ENCODE measurements around the gene SIGLEC5. TPM values are rescaled to one million over a fixed set of nuclear protein-coding genes. Genes with fewer than 3 reads are reported as not detected.
A peak's percentile ranks its signal among the peaks of the same experiment; 100 is the strongest.

The SIGLEC5 gene
- total and polyA plus RNA-seq, 5 donors from 2014 or later = 0.16 TPM; not detected in 4

GRCh38 chr19:51586799-51587198 is 43.4 kb downstream of the SIGLEC5 start:
- ATAC-seq (ENCODE audit: low read depth in 2 of 2) (no peak), DNase-seq (no peak)
- H3K9me3 ChIP-seq (ENCODE audit: control insufficient read depth in 2 of 2, low read length in 2 of 2) = peaks cover 41 to 56% of the 10 kb centered on the region in 2 experiments
- H3K27ac Mint-ChIP-seq = no peak overlapping the region
- peaks cover 3 to 50% (median 24%) of the 10 kb centered on the region in 7 donors for H3K9me3 Mint-ChIP-seq
- H3K4me1 ChIP-seq (ENCODE audit: control insufficient read depth, insufficient read depth, low read length, poor library complexity, severe bottlenecking) = no peaks in the 10 kb centered on the region
- peaks cover 4% of the 10 kb centered on the region for H3K27me3 Mint-ChIP-seq
- H3K4me3 Mint-ChIP-seq = no peak overlapping the region
- no peaks in the 10 kb centered on the region for H3K27me3 ChIP-seq (ENCODE audit: control insufficient read depth, insufficient read depth, low read length)
- no peaks in the 10 kb centered on the region for H3K4me1 Mint-ChIP-seq
- H3K36me3 ChIP-seq (ENCODE audit: control insufficient read depth, insufficient read depth, low read length) = peaks cover 47% of the 10 kb centered on the region
- H3K36me3 Mint-ChIP-seq = peaks cover 51% of the 10 kb centered on the region
- no peak overlapping the region for H3K4me3 ChIP-seq (ENCODE audit: low read depth, low read length)
- H3K27ac ChIP-seq (ENCODE audit: insufficient read depth, low read length, poor library complexity, severe bottlenecking) = no peak overlapping the region

- no peaks in the 10 kb centered on the region for H3K4me1 ChIP-seq (ENCODE audit: control insufficient read depth, insufficient read depth, low read length, poor library complexity, severe bottlenecking)
- peaks cover 57% of the 10 kb centered on the region for H3K36me3 Mint-ChIP-seq
- DNase-seq (no peak), ATAC-seq (ENCODE audit: low read depth in 2 of 2) (no peak)
- H3K4me1 Mint-ChIP-seq = no peaks in the 10 kb centered on the region
- no peak overlapping the region for H3K27ac Mint-ChIP-seq
- H3K4me3 Mint-ChIP-seq = no peak overlapping the region
- H3K4me3 ChIP-seq (ENCODE audit: low read depth, low read length) = no peak overlapping the region
- no peaks in the 10 kb centered on the region for H3K27me3 ChIP-seq (ENCODE audit: control insufficient read depth, insufficient read depth, low read length)
- H3K9me3 ChIP-seq (ENCODE audit: control insufficient read depth in 2 of 2, low read length in 2 of 2) = peaks cover 41 to 56% of the 10 kb centered on the region in 2 experiments
- no peak overlapping the region for H3K27ac ChIP-seq (ENCODE audit: insufficient read depth, low read length, poor library complexity, severe bottlenecking)
- peaks cover 4% of the 10 kb centered on the region for H3K27me3 Mint-ChIP-seq
- peaks cover 5 to 53% (median 24%) of the 10 kb centered on the region in 7 donors for H3K9me3 Mint-ChIP-seq
- peaks cover 53% of the 10 kb centered on the region for H3K36me3 ChIP-seq (ENCODE audit: control insufficient read depth, insufficient read depth, low read length)
Observed at GRCh38 chr19:51586103-51586728, 44.0 kb downstream of the SIGLEC5 start.

- Histone ChIP-seq H3K4me3 (ENCODE audit: low read depth, low read length) (no peak overlapping the region), H3K27ac (ENCODE audit: insufficient read depth, low read length, poor library complexity, severe bottlenecking) (no peak overlapping the region), H3K4me1 (ENCODE audit: control insufficient read depth, insufficient read depth, low read length, poor library complexity, severe bottlenecking) (peaks cover 4% of the 10 kb centered on the region), H3K36me3 (ENCODE audit: control insufficient read depth, insufficient read depth, low read length) (peaks cover 36% of the 10 kb centered on the region), H3K27me3 (ENCODE audit: control insufficient read depth, insufficient read depth, low read length) (no peaks in the 10 kb centered on the region), H3K9me3 (ENCODE audit: control insufficient read depth in 2 of 2, low read length in 2 of 2) (no peaks in the 10 kb centered on the region)
- Mint-ChIP-seq H3K27ac (no peak overlapping the region), H3K4me3 (no peak overlapping the region), H3K36me3 (peaks cover 63% of the 10 kb centered on the region), H3K9me3 (peaks cover 0 to 11% (median 3%) of the 10 kb centered on the region in 7 donors), H3K27me3 (peaks cover 4% of the 10 kb centered on the region), H3K4me1 (peaks cover 7 to 42% (median 19%) of the 10 kb centered on the region in 4 donors)
- ATAC-seq (ENCODE audit: low read depth in 2 of 2) (no peak), DNase-seq (peak in 1 of 3 donors; percentile 23)
Observed at GRCh38 chr19:51576850-51577249, 53.4 kb downstream of the SIGLEC5 start.

- Mint-ChIP-seq H3K27ac (peak overlapping the region in 1 of 3 donors; percentile 38), H3K27me3 (peaks cover 7% of the 10 kb centered on the region), H3K36me3 (peaks cover 41% of the 10 kb centered on the region), H3K4me3 (peak overlapping the region in 3 of 4 donors; percentile 26 to 58 (median 41)), H3K9me3 (peaks cover 0 to 3% (median 0%) of the 10 kb centered on the region in 7 donors), H3K4me1 (peaks cover 17 to 55% (median 29%) of the 10 kb centered on the region in 4 donors)
- H3K27ac ChIP-seq (ENCODE audit: insufficient read depth, low read length, poor library complexity, severe bottlenecking) = no peak overlapping the region
- DNase-seq (no peak), ATAC-seq (ENCODE audit: low read depth in 2 of 2) (no peak)
- H3K9me3 ChIP-seq (ENCODE audit: control insufficient read depth in 2 of 2, low read length in 2 of 2) = no peaks in the 10 kb centered on the region
- peaks cover 17% of the 10 kb centered on the region for H3K4me1 ChIP-seq (ENCODE audit: control insufficient read depth, insufficient read depth, low read length, poor library complexity, severe bottlenecking)
- H3K36me3 ChIP-seq (ENCODE audit: control insufficient read depth, insufficient read depth, low read length) = peaks cover 19% of the 10 kb centered on the region
- no peak overlapping the region for H3K4me3 ChIP-seq (ENCODE audit: low read depth, low read length)
- peaks cover 2% of the 10 kb centered on the region for H3K27me3 ChIP-seq (ENCODE audit: control insufficient read depth, insufficient read depth, low read length)
Observed at GRCh38 chr19:51573331-51573730, 56.9 kb downstream of the SIGLEC5 start.

GRCh38 chr19:51572908-51573307 is 57.3 kb downstream of the SIGLEC5 start:
- Histone ChIP-seq H3K27me3 (ENCODE audit: control insufficient read depth, insufficient read depth, low read length) (peaks cover 3% of the 10 kb centered on the region), H3K36me3 (ENCODE audit: control insufficient read depth, insufficient read depth, low read length) (peaks cover 18% of the 10 kb centered on the region), H3K9me3 (ENCODE audit: control insufficient read depth in 2 of 2, low read length in 2 of 2) (no peaks in the 10 kb centered on the region), H3K27ac (ENCODE audit: insufficient read depth, low read length, poor library complexity, severe bottlenecking) (no peak overlapping the region), H3K4me1 (ENCODE audit: control insufficient read depth, insufficient read depth, low read length, poor library complexity, severe bottlenecking) (peaks cover 17% of the 10 kb centered on the region), H3K4me3 (ENCODE audit: low read depth, low read length) (no peak overlapping the region)
- Mint-ChIP-seq H3K27me3 (peaks cover 11% of the 10 kb centered on the region), H3K9me3 (peaks cover 0 to 3% (median 0%) of the 10 kb centered on the region in 7 donors), H3K4me3 (no peak overlapping the region), H3K27ac (peak overlapping the region in 1 of 3 donors; percentile 38), H3K4me1 (peaks cover 17 to 55% (median 30%) of the 10 kb centered on the region in 4 donors), H3K36me3 (peaks cover 41% of the 10 kb centered on the region)
- DNase-seq = no peak
- ATAC-seq (ENCODE audit: low read depth in 2 of 2) = no peak

- H3K4me3 ChIP-seq (ENCODE audit: low read depth, low read length) = peak overlapping the region; percentile 87
- H3K27me3 ChIP-seq (ENCODE audit: control insufficient read depth, insufficient read depth, low read length) = peaks cover 8% of the 10 kb centered on the region
- H3K4me3 Mint-ChIP-seq = peak overlapping the region; percentile 90 to 97 (median 96)
- no peak overlapping the region for H3K27ac ChIP-seq (ENCODE audit: insufficient read depth, low read length, poor library complexity, severe bottlenecking)
- H3K9me3 ChIP-seq (ENCODE audit: control insufficient read depth in 2 of 2, low read length in 2 of 2) = no peaks in the 10 kb centered on the region
- peaks cover 41% of the 10 kb centered on the region for H3K36me3 Mint-ChIP-seq
- peaks cover 18% of the 10 kb centered on the region for H3K36me3 ChIP-seq (ENCODE audit: control insufficient read depth, insufficient read depth, low read length)
- ATAC-seq (ENCODE audit: low read depth in 2 of 2) = no peak
- peaks cover 17% of the 10 kb centered on the region for H3K4me1 ChIP-seq (ENCODE audit: control insufficient read depth, insufficient read depth, low read length, poor library complexity, severe bottlenecking)
- peaks cover 15% of the 10 kb centered on the region for H3K27me3 Mint-ChIP-seq
- peak overlapping the region in 2 of 3 donors; percentile 20 to 55 for H3K27ac Mint-ChIP-seq
- H3K9me3 Mint-ChIP-seq = peaks cover 0 to 3% (median 0%) of the 10 kb centered on the region in 7 donors
- H3K4me1 Mint-ChIP-seq = peaks cover 17 to 55% (median 30%) of the 10 kb centered on the region in 4 donors
- DNase-seq = no peak
Observed at GRCh38 chr19:51572410-51572809, 57.8 kb downstream of the SIGLEC5 start.

- Histone ChIP-seq H3K36me3 (ENCODE audit: control insufficient read depth, insufficient read depth, low read length) (peaks cover 18% of the 10 kb centered on the region), H3K9me3 (ENCODE audit: control insufficient read depth in 2 of 2, low read length in 2 of 2) (no peaks in the 10 kb centered on the region), H3K4me3 (ENCODE audit: low read depth, low read length) (peak overlapping the region; percentile 87), H3K4me1 (ENCODE audit: control insufficient read depth, insufficient read depth, low read length, poor library complexity, severe bottlenecking) (peaks cover 17% of the 10 kb centered on the region), H3K27me3 (ENCODE audit: control insufficient read depth, insufficient read depth, low read length) (peaks cover 8% of the 10 kb centered on the region), H3K27ac (ENCODE audit: insufficient read depth, low read length, poor library complexity, severe bottlenecking) (no peak overlapping the region)
- Mint-ChIP-seq H3K4me1 (peaks cover 17 to 48% (median 28%) of the 10 kb centered on the region in 4 donors), H3K27ac (peak overlapping the region in 2 of 3 donors; percentile 55 to 95), H3K4me3 (peak overlapping the region; percentile 95 to 99 (median 97)), H3K27me3 (peaks cover 17% of the 10 kb centered on the region), H3K9me3 (peaks cover 0 to 3% (median 0%) of the 10 kb centered on the region in 7 donors), H3K36me3 (peaks cover 34% of the 10 kb centered on the region)
- ATAC-seq (ENCODE audit: low read depth in 2 of 2) (no peak), DNase-seq (peak in 1 of 3 donors; percentile 19)
Observed at GRCh38 chr19:51571599-51571998, 58.6 kb downstream of the SIGLEC5 start.

All from CD4-positive, CD25-positive, alpha-beta regulatory T cell (primary cell).